NB4 (cell line): ENCODE results near the gene CA10.

Experiments
- CTCF ChIP-seq: IDR thresholded peaks from one replicate; pipeline ENCODE4 v1.5.1; 2012; ENCODE audit warnings: low read depth, low read length
- POLR2A ChIP-seq: IDR thresholded peaks from 2 replicates; pipeline ENCODE4 v1.6.1; 2011; ENCODE audit warnings: mild to moderate bottlenecking; ENCODE audit not compliant: insufficient read length; ENCODE audit errors: extremely low read depth

- no peak for TF ChIP-seq CTCF
- no peak for TF ChIP-seq POLR2A
Observed at GRCh38 chr17:51767287-51767686, 391.2 kb downstream of the CA10 start.
